Measurements from ENCODE around the gene ISLR. TPM values are rescaled to one million over a fixed set of nuclear protein-coding genes. Genes with fewer than 3 reads are reported as not detected.

ISLR gene
- total RNA-seq, 3 donors from 2014 or later, result 4.9 to 29.9 (median 7.4) TPM

DNA sequence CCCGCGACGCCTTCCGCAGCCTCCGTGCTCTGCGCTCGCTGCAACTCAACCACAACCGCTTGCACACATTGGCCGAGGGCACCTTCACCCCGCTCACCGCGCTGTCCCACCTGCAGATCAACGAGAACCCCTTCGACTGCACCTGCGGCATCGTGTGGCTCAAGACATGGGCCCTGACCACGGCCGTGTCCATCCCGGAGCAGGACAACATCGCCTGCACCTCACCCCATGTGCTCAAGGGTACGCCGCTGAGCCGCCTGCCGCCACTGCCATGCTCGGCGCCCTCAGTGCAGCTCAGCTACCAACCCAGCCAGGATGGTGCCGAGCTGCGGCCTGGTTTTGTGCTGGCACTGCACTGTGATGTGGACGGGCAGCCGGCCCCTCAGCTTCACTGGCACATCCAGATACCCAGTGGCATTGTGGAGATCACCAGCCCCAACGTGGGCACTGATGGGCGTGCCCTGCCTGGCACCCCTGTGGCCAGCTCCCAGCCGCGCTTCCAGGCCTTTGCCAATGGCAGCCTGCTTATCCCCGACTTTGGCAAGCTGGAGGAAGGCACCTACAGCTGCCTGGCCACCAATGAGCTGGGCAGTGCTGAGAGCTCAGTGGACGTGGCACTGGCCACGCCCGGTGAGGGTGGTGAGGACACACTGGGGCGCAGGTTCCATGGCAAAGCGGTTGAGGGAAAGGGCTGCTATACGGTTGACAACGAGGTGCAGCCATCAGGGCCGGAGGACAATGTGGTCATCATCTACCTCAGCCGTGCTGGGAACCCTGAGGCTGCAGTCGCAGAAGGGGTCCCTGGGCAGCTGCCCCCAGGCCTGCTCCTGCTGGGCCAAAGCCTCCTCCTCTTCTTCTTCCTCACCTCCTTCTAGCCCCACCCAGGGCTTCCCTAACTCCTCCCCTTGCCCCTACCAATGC is 2.0 kb downstream of the ISLR start:
- no peak for DNase-seq
- no peaks in the 10 kb centered on the region for H3K36me3 ChIP-seq (ENCODE audit: low read depth)
- ATAC-seq, result no peak
- intact Hi-C loops (cut with DNase I, micrococcal nuclease), result no loop called here
- TF ChIP-seq, protein P1, sequence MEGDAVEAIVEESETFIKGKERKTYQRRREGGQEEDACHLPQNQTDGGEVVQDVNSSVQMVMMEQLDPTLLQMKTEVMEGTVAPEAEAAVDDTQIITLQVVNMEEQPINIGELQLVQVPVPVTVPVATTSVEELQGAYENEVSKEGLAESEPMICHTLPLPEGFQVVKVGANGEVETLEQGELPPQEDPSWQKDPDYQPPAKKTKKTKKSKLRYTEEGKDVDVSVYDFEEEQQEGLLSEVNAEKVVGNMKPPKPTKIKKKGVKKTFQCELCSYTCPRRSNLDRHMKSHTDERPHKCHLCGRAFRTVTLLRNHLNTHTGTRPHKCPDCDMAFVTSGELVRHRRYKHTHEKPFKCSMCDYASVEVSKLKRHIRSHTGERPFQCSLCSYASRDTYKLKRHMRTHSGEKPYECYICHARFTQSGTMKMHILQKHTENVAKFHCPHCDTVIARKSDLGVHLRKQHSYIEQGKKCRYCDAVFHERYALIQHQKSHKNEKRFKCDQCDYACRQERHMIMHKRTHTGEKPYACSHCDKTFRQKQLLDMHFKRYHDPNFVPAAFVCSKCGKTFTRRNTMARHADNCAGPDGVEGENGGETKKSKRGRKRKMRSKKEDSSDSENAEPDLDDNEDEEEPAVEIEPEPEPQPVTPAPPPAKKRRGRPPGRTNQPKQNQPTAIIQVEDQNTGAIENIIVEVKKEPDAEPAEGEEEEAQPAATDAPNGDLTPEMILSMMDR (IDR thresholded peaks at IDR 0.05), result no peak
- H3K9me3 ChIP-seq, result no peaks in the 10 kb centered on the region
- no peak overlapping the region for H3K4me3 ChIP-seq
- H3K4me1 ChIP-seq (ENCODE audit: low read depth), result no peaks in the 10 kb centered on the region

DNA sequence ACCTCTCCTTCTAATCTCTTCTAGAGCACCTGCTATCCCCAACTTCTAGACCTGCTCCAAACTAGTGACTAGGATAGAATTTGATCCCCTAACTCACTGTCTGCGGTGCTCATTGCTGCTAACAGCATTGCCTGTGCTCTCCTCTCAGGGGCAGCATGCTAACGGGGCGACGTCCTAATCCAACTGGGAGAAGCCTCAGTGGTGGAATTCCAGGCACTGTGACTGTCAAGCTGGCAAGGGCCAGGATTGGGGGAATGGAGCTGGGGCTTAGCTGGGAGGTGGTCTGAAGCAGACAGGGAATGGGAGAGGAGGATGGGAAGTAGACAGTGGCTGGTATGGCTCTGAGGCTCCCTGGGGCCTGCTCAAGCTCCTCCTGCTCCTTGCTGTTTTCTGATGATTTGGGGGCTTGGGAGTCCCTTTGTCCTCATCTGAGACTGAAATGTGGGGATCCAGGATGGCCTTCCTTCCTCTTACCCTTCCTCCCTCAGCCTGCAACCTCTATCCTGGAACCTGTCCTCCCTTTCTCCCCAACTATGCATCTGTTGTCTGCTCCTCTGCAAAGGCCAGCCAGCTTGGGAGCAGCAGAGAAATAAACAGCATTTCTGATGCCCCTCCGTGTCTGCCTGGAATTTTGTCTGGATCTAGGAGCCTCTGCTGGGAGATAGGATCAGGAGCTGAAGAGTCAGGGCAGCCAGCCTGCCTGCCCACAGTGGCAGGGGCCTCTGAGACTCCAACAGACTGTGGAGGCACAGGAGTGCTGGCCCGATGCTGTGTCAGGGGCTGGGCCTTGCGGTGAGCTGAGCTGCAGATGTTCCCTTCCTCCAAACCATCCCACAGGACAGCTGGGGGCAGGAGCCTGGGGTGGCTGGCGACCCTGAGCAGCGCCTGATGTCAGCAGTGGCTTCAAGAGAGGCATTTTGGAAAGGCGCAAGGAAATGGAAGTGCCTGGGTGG is 3.0 kb downstream of the ISLR start:
- Histone ChIP-seq H3K36me3 (ENCODE audit: low read depth) (no peaks in the 10 kb centered on the region), H3K4me3 (no peak overlapping the region), H3K4me1 (ENCODE audit: low read depth) (no peaks in the 10 kb centered on the region), H3K9me3 (no peaks in the 10 kb centered on the region)
- no peak for ATAC-seq
- intact Hi-C loops (cut with DNase I, micrococcal nuclease), result no loop called here
- DNase-seq, result no peak
- TF ChIP-seq, protein P1 (IDR thresholded peaks at IDR 0.05), result no peak

DNA sequence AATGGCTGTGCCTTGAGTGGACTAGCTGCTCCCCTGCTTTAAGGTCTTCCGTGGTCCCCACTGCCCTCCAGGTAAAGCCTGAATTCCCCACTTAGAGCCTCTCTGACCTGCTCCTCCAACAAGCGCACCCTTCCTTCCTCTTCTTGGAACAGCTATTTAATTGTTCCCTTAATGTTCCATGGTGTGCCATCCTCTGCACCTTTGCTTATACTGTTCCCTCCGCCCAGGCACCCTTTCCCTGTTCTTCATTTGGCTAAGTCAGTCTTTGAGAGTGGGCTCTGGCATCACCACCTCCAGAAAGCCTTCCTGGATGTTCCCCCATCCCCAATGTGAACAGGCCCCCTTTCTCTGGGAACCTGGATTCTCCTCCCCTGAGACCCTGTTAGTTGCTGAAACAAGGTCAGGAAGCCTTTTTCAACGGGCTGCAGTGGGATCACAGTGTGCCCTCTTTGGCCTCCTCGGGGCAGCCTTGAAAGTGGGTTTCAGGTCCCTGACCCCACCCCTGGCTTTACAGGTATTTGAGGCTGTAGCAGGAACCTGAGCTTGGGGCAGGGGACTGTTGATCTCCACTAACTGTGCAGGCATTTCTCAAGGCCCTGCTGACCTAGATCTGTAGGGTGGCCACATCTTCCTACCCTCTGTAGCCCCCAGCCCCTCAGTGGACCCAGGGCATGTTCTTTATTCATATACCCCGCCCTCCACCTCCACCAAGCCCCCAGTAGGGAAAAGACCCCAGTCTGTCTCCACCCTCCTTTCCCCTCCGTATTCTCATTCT is 5.0 kb downstream of the ISLR start:
- H3K9me3 ChIP-seq, result no peaks in the 10 kb centered on the region
- no peaks in the 10 kb centered on the region for H3K36me3 ChIP-seq (ENCODE audit: low read depth)
- intact Hi-C loops (cut with DNase I, micrococcal nuclease), result no loop called here
- TF ChIP-seq, protein P1 (IDR thresholded peaks at IDR 0.05), result no peak
- ATAC-seq, result no peak
- DNase-seq, result peak in 1 of 3 donors; percentile 0
- H3K4me1 ChIP-seq (ENCODE audit: low read depth), result no peaks in the 10 kb centered on the region
- no peak overlapping the region for H3K4me3 ChIP-seq

DNA sequence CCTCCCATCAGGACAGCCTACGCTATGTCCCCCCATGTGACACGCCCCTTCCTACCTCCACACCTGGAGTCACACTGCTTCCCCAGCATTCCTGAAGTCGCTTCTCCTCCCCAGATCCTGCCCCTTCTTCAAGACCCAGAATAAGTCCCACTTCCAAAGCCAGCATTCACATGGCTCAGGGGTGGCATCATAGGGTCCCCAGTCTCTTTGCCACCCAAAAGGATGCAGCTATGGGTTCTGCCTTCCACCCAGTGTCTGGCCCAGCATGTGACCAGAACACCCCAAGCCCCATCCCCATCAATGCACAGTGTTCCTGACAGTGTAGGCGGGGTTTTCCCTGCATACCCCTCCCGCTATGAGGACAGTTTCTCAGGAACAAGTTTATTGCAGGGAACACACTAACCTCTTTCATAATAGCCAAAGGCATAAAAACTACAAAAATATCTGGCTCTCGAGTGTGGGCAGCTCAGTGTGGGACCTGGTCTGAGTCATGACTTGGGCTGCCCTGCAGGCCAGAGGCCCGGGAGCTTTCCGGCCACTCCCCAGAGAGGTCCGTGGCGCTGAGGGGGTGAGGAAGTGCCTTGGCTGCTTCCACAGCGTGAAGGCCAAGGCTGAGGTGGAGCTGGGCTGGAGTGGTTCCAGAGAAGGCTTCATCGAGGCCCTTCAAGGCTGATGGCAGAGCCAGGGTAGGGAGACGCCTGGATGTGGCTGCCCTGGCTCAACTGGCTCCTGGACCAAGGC is 5.8 kb downstream of the ISLR start:
- intact Hi-C loops (cut with DNase I, micrococcal nuclease), result no loop called here
- Histone ChIP-seq H3K4me3 (no peak overlapping the region), H3K4me1 (ENCODE audit: low read depth) (no peaks in the 10 kb centered on the region), H3K9me3 (no peaks in the 10 kb centered on the region), H3K36me3 (ENCODE audit: low read depth) (no peaks in the 10 kb centered on the region)
- DNase-seq (peak in 1 of 3 donors; percentile 73), ATAC-seq (peak; percentile 56)
- TF ChIP-seq, protein P1 (IDR thresholded peaks at IDR 0.05), result no peak
